A549 (cell line): Measurements from ENCODE around the gene GEN1. TPM values are rescaled to one million over a fixed set of nuclear protein-coding genes. Genes with fewer than 3 reads are reported as not detected.

Source experiments
- ATAC-seq, 2 experiments: fragments of 200-7000 bp in 1 of 2; fragments of >200 bp in 1 of 2; cut with Nextera tagmentation in 1 of 2; cut with Tn5 transposase in 1 of 2; 3 replicates each; pipeline versions ENCODE4 v1.8.0 to v1.9.1; 2018 to 2020; ENCODE audit warnings: mild to moderate bottlenecking in 1 of 2, moderate library complexity in 1 of 2
- CTCF ChIA-PET: fragments of 300-600 bp; sonication (Branson Sonifier 250); formaldehyde crosslinking; extraction: SDS; loops from one replicate; lab custom pipeline; 2021; ENCODE audit warnings: antibody characterized with exemption, inconsistent platforms; lab: Yijun Ruan, JAX
- POLR2A ChIA-PET: fragments of 350-600 bp; formaldehyde crosslinking; extraction: SDS; loops from one replicate; lab custom pipeline; 2021; ENCODE audit warnings: antibody characterized with exemption, inconsistent platforms; lab: Yijun Ruan, JAX
- DNase-seq, 2 experiments: peaks; one replicate each; pipeline versions ENCODE4 v3.0.0 to v3.0.0-alpha.2; 2011 to 2016; ENCODE audit warnings: low read depth in 1 of 2, low spot score in 1 of 2
- FAIRE-seq: peaks from 2 replicates; lab custom pipeline; 2011; peaks lifted over from hg19 to GRCh38; lab: Jason Lieb, UNC
- H3K27ac ChIP-seq, 2 experiments: fragments of >200 bp; sonication (Bioruptor Twin); formaldehyde crosslinking; 3 replicates each; pipeline ENCODE4 v1.5.1; 2016 to 2017
- H3K4me1 ChIP-seq: fragments of >200 bp; sonication (Bioruptor Twin); formaldehyde crosslinking; 3 replicates; pipeline ENCODE4 v1.6.1; 2016
- H3K4me2 ChIP-seq: fragments of >200 bp; sonication (Bioruptor Twin); formaldehyde crosslinking; 3 replicates; pipeline ENCODE4 v1.6.1; 2016
- H3K4me3 ChIP-seq: fragments of >200 bp; sonication (Bioruptor Twin); formaldehyde crosslinking; 3 replicates; pipeline ENCODE4 v1.5.1; 2016
- H3K9me3 ChIP-seq: fragments of >200 bp; sonication (Bioruptor Twin); formaldehyde crosslinking; 3 replicates; pipeline ENCODE4 v1.6.1; 2016
- BHLHE40 ChIP-seq: IDR thresholded peaks from 2 replicates; pipeline ENCODE4 v1.6.1; 2012; ENCODE audit warnings: low read depth, low read length, inconsistent platforms
- CBX8 ChIP-seq: fragments of 200-600 bp; sonication (generic); IDR thresholded peaks from 2 replicates; pipeline ENCODE4 v1.6.1; 2016
- CEBPB ChIP-seq, 2 experiments: fragments of >200 bp in 1 of 2; sonication (Bioruptor Twin) in 1 of 2; formaldehyde crosslinking in 1 of 2; IDR thresholded peaks; 2 replicates each; pipeline ENCODE4 v1.6.1; 2012 to 2016
- CHD4 ChIP-seq: fragments of 200-600 bp; sonication (generic); IDR thresholded peaks from 2 replicates; pipeline ENCODE4 v1.6.1; 2016; ENCODE audit warnings: antibody characterized with exemption, mild to moderate bottlenecking, borderline replicate concordance
- CTCF ChIP-seq: fragments of >200 bp; sonication (Bioruptor Twin); formaldehyde crosslinking; IDR thresholded peaks from 3 replicates; pipeline ENCODE4 v1.5.1; 2016
- EHF ChIP-seq: fragments of 250-450 bp; sonication (Bioruptor Pico); IDR thresholded peaks from 2 replicates; pipeline ENCODE4 v1.5.0; 2020; ENCODE audit warnings: mild to moderate bottlenecking
- EHMT2 ChIP-seq: fragments of 200-600 bp; sonication (generic); IDR thresholded peaks from 2 replicates; pipeline ENCODE4 v1.6.1; 2016; ENCODE audit warnings: antibody characterized with exemption, low read depth, mild to moderate bottlenecking, moderate library complexity
- FOSL2 ChIP-seq, 2 experiments: fragments of 450-650 bp in 1 of 2; fragments of >200 bp in 1 of 2; sonication (Bioruptor Twin) in 1 of 2; formaldehyde crosslinking; IDR thresholded peaks; 2 replicates each; pipeline versions ENCODE4 v1.5.0 to v1.6.1; 2016 to 2020; ENCODE audit warnings: mild to moderate bottlenecking in 1 of 2, moderate library complexity in 1 of 2
- HES2 ChIP-seq: fragments of >200 bp; sonication (Bioruptor Twin); formaldehyde crosslinking; IDR thresholded peaks from 2 replicates; pipeline ENCODE4 v1.6.1; 2016
- HOXB13 ChIP-seq: fragments of 250-450 bp; sonication (Bioruptor Pico); IDR thresholded peaks from 2 replicates; pipeline ENCODE4 v1.5.0; 2020; ENCODE audit warnings: low read depth, mild to moderate bottlenecking, moderate library complexity
- JUN ChIP-seq, 2 experiments: fragments of >200 bp; sonication (Bioruptor Twin); formaldehyde crosslinking; IDR thresholded peaks; 2 replicates in 1 of 2; 3 replicates in 1 of 2; pipeline ENCODE4 v1.6.1; 2016 to 2017
- KDM5A ChIP-seq: fragments of 200-600 bp; sonication (generic); IDR thresholded peaks from 2 replicates; pipeline ENCODE4 v1.6.1; 2016; ENCODE audit warnings: antibody characterized with exemption, mild to moderate bottlenecking
- MAFK ChIP-seq: fragments of 450-650 bp; IDR thresholded peaks from 2 replicates; pipeline ENCODE4 v1.6.1; 2014; ENCODE audit not compliant: partially characterized antibody
- MAZ ChIP-seq: fragments of 150-350 bp; IDR thresholded peaks from 2 replicates; pipeline ENCODE4 v1.6.1; 2014; ENCODE audit warnings: antibody characterized with exemption, low read depth, low read length, borderline replicate concordance
- MYC ChIP-seq: IDR thresholded peaks from 2 replicates; pipeline ENCODE4 v1.6.1; 2012; ENCODE audit warnings: mild to moderate bottlenecking, inconsistent platforms, low read length, improper control_type of control experiment, borderline replicate concordance
- NFE2L2 ChIP-seq: fragments of 150-350 bp; conservative IDR thresholded peaks from 2 replicates; pipeline ENCODE4 v1.6.1; 2014; ENCODE audit warnings: low read length
- NPAS2 ChIP-seq: fragments of 250-450 bp; sonication (Bioruptor Pico); IDR thresholded peaks from 2 replicates; pipeline ENCODE4 v1.8.0; 2022; ENCODE audit warnings: mild to moderate bottlenecking, moderate library complexity, borderline replicate concordance
- RAD21 ChIP-seq, 2 experiments: fragments of >200 bp in 1 of 2; sonication (Bioruptor Twin) in 1 of 2; formaldehyde crosslinking in 1 of 2; IDR thresholded peaks in 1 of 2; conservative IDR thresholded peaks in 1 of 2; 2 replicates in 1 of 2; 3 replicates in 1 of 2; pipeline ENCODE4 v1.6.1; 2012 to 2018; ENCODE audit warnings: inconsistent platforms in 1 of 2
- RCOR1 ChIP-seq: fragments of 150-350 bp; IDR thresholded peaks from 2 replicates; pipeline ENCODE4 v1.6.1; 2014; ENCODE audit warnings: antibody characterized with exemption, low read length, low read depth
- RNF2 ChIP-seq: fragments of 200-600 bp; sonication (generic); IDR thresholded peaks from 2 replicates; pipeline ENCODE4 v1.6.1; 2016; ENCODE audit warnings: low read depth, mild to moderate bottlenecking, antibody characterized with exemption, moderate library complexity, borderline replicate concordance
- SMC3 ChIP-seq: fragments of >200 bp; sonication (Bioruptor Twin); formaldehyde crosslinking; IDR thresholded peaks from 3 replicates; pipeline ENCODE4 v1.6.1; 2018; ENCODE audit warnings: inconsistent platforms
- ZC3H11A ChIP-seq: fragments of 450-650 bp; IDR thresholded peaks from 2 replicates; pipeline ENCODE4 v1.6.1; 2014; ENCODE audit warnings: antibody characterized with exemption, mild to moderate bottlenecking
- ZFP36 ChIP-seq: fragments of 450-650 bp; IDR thresholded peaks from 2 replicates; pipeline ENCODE4 v1.6.1; 2014; ENCODE audit warnings: borderline replicate concordance; ENCODE audit not compliant: partially characterized antibody
- ZNF302 ChIP-seq: fragments of 250-450 bp; sonication (Bioruptor Pico); IDR thresholded peaks from 2 replicates; pipeline ENCODE4 v1.9.0; 2021; ENCODE audit warnings: inconsistent platforms, mild to moderate bottlenecking, moderate library complexity
- WGBS: methylation state at CpG from one replicate; pipeline ENCODE4 v1.1.6; 2017; ENCODE audit errors: missing lambda C conversion rate; 5-methylcytosine and 5-hydroxymethylcytosine counted together
- polyA plus RNA-seq, 4 experiments: library from polyadenylated mRNA; depleted of rRNA in 3 of 4; stranded (reverse); fragments of >200 nt; fragmentation: RNase III in 1 of 4; extraction: RNeasy Plus Mini Kit Qiagen cat#74134 plus additional on column Dnase treatment in 1 of 4; gene quantifications; 2 replicates in 3 of 4; 3 replicates in 1 of 4; pipeline ENCODE4 v1.2.3, GENCODE V29; 2011 to 2017
- TF ChIP-seq, protein P1 (sequence below): fragments of 450-650 bp; IDR thresholded peaks from 2 replicates; pipeline ENCODE4 v1.6.1; 2014; ENCODE audit warnings: antibody characterized with exemption
- TF ChIP-seq, protein P2 (sequence below): fragments of 250-450 bp; sonication (Bioruptor Pico); IDR thresholded peaks from 2 replicates; pipeline ENCODE4 v1.5.0; 2021; ENCODE audit warnings: mild to moderate bottlenecking, moderate library complexity, borderline replicate concordance
- TF ChIP-seq, protein P3 (sequence below): IDR thresholded peaks from 2 replicates; pipeline ENCODE4 v1.6.1; 2012; ENCODE audit warnings: low read depth, borderline replicate concordance

GEN1 gene
- polyA plus RNA-seq, 2 of the 4 experiments (the other 2 are of a cell fraction) = 16.2 to 40.7 TPM

GRCh38 chr2:17800219-17800618, 46.3 kb downstream of the GEN1 start (continued):
- no peak for TF ChIP-seq RNF2

DNA sequence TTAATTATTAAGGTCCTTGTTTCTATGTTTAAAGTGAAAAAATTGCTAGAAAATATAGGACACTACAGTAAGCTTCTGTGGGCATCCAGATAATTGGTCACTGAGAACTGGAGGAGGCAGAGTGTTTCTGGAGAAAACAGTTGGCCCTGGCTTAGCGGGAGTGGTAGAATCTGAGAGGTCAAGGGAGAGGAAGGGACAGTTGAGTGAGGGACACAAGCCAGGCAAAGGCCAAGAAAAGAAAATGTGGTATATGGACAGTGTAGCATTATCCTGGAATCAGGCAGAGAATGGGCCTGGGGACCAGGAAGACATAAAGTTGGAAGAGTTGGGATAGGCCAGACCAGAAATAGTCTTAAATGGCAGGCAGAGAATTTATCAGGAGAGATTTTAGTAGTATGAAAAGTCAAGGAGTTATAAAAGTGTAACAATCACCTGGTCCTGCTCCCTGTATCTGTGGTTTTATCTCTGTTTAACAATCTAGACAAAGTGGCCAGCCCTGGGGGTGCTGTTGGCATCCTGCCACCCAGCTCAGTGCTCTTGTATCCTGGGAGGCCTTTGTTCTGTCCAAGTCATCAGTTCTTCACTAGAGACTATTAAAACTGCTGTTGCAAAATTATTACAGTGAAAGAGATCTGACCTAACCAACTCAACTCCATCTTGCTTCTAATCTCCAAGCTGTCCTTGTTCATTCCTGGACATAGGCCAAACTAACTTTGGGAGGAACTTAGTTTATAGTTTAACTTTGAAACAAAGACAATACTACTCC, 46.9 kb downstream of the GEN1 start:
- no peak for FAIRE-seq
- H3K4me2 ChIP-seq = no peak overlapping the region

GRCh38 chr2:17803497-17803896, 49.6 kb downstream of the GEN1 start:
- CTCF ChIA-PET = no interaction called here
- Histone ChIP-seq H3K4me3 (no peak overlapping the region), H3K4me2 (no peak overlapping the region), H3K4me1 (no peaks in the 10 kb centered on the region), H3K27ac (no peak overlapping the region)
- ATAC-seq = no peak
- no peak for FAIRE-seq
- DNase-seq = no peak
- TF ChIP-seq EHMT2 (no peak), RCOR1 (no peak)
- TF ChIP-seq, all 56 proteins: peak for 0
- POLR2A ChIA-PET = no interaction called here
- no peaks in the 10 kb centered on the region for H3K9me3 ChIP-seq
- WGBS = 28% methylated on average over 3 of the region's 3 CpGs

More for the DNA sequence above, 46.9 kb downstream of the GEN1 start:
- Histone ChIP-seq H3K27ac (no peak overlapping the region), H3K4me3 (no peak overlapping the region), H3K9me3 (no peaks in the 10 kb centered on the region), H3K4me1 (no peaks in the 10 kb centered on the region)
- DNase-seq (no peak), ATAC-seq (no peak)
- ChIA-PET POLR2A (no interaction called here), CTCF (interaction anchor here (0.9 to 1.5 kb wide), 2 partner anchors 10 to 15 kb away, joined by 3 read pairs; partner anchors contain the start of gene MSGN1)
- WGBS = 89% methylated on average over 1 of the region's 1 CpG
- TF ChIP-seq CHD4 (no peak), MYC (no peak), ZNF302 (CRISPR knock-in tag) (no peak), EHF (CRISPR knock-in tag) (no peak), CTCF (no peak), MAFK (no peak), SMC3 (no peak), KDM5A (no peak), BHLHE40 (no peak), NPAS2 (no peak), MAZ (no peak)
- TF ChIP-seq, protein P1, sequence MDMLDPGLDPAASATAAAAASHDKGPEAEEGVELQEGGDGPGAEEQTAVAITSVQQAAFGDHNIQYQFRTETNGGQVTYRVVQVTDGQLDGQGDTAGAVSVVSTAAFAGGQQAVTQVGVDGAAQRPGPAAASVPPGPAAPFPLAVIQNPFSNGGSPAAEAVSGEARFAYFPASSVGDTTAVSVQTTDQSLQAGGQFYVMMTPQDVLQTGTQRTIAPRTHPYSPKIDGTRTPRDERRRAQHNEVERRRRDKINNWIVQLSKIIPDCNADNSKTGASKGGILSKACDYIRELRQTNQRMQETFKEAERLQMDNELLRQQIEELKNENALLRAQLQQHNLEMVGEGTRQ = no peak
- TF ChIP-seq, protein P2, sequence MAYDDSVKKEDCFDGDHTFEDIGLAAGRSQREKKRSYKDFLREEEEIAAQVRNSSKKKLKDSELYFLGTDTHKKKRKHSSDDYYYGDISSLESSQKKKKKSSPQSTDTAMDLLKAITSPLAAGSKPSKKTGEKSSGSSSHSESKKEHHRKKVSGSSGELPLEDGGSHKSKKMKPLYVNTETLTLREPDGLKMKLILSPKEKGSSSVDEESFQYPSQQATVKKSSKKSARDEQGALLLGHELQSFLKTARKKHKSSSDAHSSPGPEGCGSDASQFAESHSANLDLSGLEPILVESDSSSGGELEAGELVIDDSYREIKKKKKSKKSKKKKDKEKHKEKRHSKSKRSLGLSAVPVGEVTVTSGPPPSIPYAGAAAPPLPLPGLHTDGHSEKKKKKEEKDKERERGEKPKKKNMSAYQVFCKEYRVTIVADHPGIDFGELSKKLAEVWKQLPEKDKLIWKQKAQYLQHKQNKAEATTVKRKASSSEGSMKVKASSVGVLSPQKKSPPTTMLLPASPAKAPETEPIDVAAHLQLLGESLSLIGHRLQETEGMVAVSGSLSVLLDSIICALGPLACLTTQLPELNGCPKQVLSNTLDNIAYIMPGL (CRISPR knock-in tag) = no peak

- POLR2A ChIA-PET = no interaction called here
- WGBS = 39% methylated on average over 3 of the region's 3 CpGs
These were observed 50.4 kb downstream of the GEN1 start for GRCh38 chr2:17804358-17804757.

More at GRCh38 chr2:17804358-17804757, 50.4 kb downstream of the GEN1 start:
- FAIRE-seq = no peak
- CTCF ChIA-PET = no interaction called here
- no peak for DNase-seq
- Histone ChIP-seq H3K4me1 (no peaks in the 10 kb centered on the region), H3K9me3 (no peaks in the 10 kb centered on the region), H3K27ac (no peak overlapping the region), H3K4me2 (no peak overlapping the region), H3K4me3 (no peak overlapping the region)
- TF ChIP-seq JUN (IDR thresholded peaks at IDR 0.05) = no peak
- no peak for TF ChIP-seq SMC3
- no peak for TF ChIP-seq HOXB13 (CRISPR knock-in tag)
- no peak for TF ChIP-seq ZC3H11A
- TF ChIP-seq, protein P3, sequence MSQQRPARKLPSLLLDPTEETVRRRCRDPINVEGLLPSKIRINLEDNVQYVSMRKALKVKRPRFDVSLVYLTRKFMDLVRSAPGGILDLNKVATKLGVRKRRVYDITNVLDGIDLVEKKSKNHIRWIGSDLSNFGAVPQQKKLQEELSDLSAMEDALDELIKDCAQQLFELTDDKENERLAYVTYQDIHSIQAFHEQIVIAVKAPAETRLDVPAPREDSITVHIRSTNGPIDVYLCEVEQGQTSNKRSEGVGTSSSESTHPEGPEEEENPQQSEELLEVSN = no peak
- TF ChIP-seq CBX8 = no peak
- TF ChIP-seq CEBPB (IDR thresholded peaks at IDR 0.05) = no peak
- TF ChIP-seq ZFP36 = no peak
- no peak for TF ChIP-seq FOSL2 (IDR thresholded peaks at IDR 0.05)
- no peak for TF ChIP-seq FOSL2 (CRISPR knock-in tag; IDR thresholded peaks at IDR 0.05)
- TF ChIP-seq CHD4 = no peak
- TF ChIP-seq NFE2L2 = no peak
- TF ChIP-seq RAD21 (conservative IDR thresholded peaks at IDR 0.05 in 1 of 2, IDR thresholded peaks at IDR 0.05 in 1 of 2) = no peak
- TF ChIP-seq HES2 = no peak
- ATAC-seq = no peak
